SK-N-SH treated with all-trans-retinoic acid at 6 μM for 48 hours (cell line): ENCODE results near the gene PDGFC.

Experiments
- CSDC2 ChIP-seq: fragments of 250-450 bp; sonication (Bioruptor Pico); IDR thresholded peaks from 2 replicates; pipeline ENCODE4 v1.5.0; 2020; ENCODE audit warnings: mild to moderate bottlenecking, moderate library complexity
- ZNF70 ChIP-seq: fragments of 450-650 bp; formaldehyde crosslinking; IDR thresholded peaks from 2 replicates; pipeline ENCODE4 v1.5.0; 2020; ENCODE audit warnings: mild to moderate bottlenecking, moderate library complexity

DNA sequence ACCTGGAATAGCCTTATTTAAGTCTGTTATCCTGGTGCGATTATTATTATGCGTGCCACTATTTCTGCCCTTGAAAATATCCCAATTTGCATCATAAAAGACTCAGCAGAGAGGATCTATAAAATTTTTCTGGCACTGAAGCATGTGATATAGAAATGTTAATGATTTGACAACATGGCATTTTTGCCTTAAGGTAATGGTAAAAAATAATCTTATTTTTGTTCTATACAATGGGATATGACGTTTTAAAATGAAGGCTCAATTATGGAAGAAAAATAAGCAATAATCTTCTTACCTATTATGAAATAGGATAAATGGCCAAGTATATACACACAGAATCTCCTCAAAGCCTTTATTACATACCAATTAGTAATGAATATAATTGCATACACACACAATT is 113.5 kb downstream of the PDGFC start:
- TF ChIP-seq CSDC2 (no peak), ZNF70 (no peak)
